Adipose tissue (tissue), 3 donors: ENCODE data around the gene ETDB. TPM values are rescaled to one million over a fixed set of nuclear protein-coding genes. Genes with fewer than 3 reads are reported as not detected.

Experiments used
- polyA plus RNA-seq, 3 donors: library from polyadenylated mRNA; stranded (reverse); fragments of 200-250 nt; gene quantifications; one replicate each; pipeline ENCODE4 v1.2.3, GENCODE V29; 2013
- donor health status: healthy with polysubstance abuse.
- donor health status: Bipolar disorder and iron deficiency.
- donor health status: healthy.

ETDB gene
- polyA plus RNA-seq, 3 donors: not detected

Other genes starting within 250 kb of the ETDB start
- 1 to 10 TPM; 4.9 to 5.8 (median 5.5) TPM for gene MOSPD1, start 205.3 kb downstream of the ETDB start, polyA plus RNA-seq
- 10 to 100 TPM in 2 of 3 donors, 1 to 10 TPM in 1; 2.9 to 29.8 (median 11.0) TPM for gene SMIM10, start 129.5 kb downstream of the ETDB start, polyA plus RNA-seq
- 10 to 100 TPM in 2 of 3 donors, 1 to 10 TPM in 1; 3.5 to 17.2 (median 15.7) TPM for gene RTL8B, start 98.0 kb downstream of the ETDB start, polyA plus RNA-seq
- 100 to 1,000 TPM in 2 of 3 donors, 10 to 100 TPM in 1; 42.9 to 197 (median 170) TPM for gene RTL8C, start 88.2 kb downstream of the ETDB start, polyA plus RNA-seq
- gene RTL8A, start 68.4 kb downstream of the ETDB start, polyA plus RNA-seq: 100 to 1,000 TPM in 1 of 3 donors, 10 to 100 TPM in 2; 35.2 to 111 (median 76.5) TPM
- gene SMIM10L2B, start 21.8 kb downstream of the ETDB start, polyA plus RNA-seq: 1 to 10 TPM in 1 of 3 donors, under 1 TPM in 2; 0.85 to 1.2 (median 0.98) TPM
- gene CT55, start 50.9 kb upstream of the ETDB start, polyA plus RNA-seq: not detected
- not detected for gene ETDA, start 131.5 kb upstream of the ETDB start, polyA plus RNA-seq
- gene ETDC, start 189.0 kb upstream of the ETDB start, polyA plus RNA-seq: not detected
- gene ZNF75D, start 223.6 kb upstream of the ETDB start, polyA plus RNA-seq: 1 to 10 TPM; 3.8 to 4.8 (median 4.0) TPM
- gene ZNF449, start 224.3 kb upstream of the ETDB start, polyA plus RNA-seq: 1 to 10 TPM; 1.8 to 3.6 (median 2.1) TPM